DMS79 treated with DMSO at 0.1 percent for 48 hours (cell line): ENCODE results near the gene RAD51B.

Source experiments
- DNase-seq: peaks from one replicate; lab custom pipeline; 2025; lab: John Stamatoyannopoulos, UW

RAD51B gene

GRCh38 chr14:67835596-67835995 lies 16.0 kb downstream of the RAD51B start:
- DNase-seq, result no peak

GRCh38 chr14:67837011-67837624 lies 17.5 kb downstream of the RAD51B start:
- peak; percentile 43 for DNase-seq

GRCh38 chr14:67846029-67846610 lies 26.5 kb downstream of the RAD51B start:
- no peak for DNase-seq

- no peak for DNase-seq
These were observed 30.7 kb downstream of the RAD51B start for GRCh38 chr14:67850066-67850830.

- DNase-seq, result no peak
These were observed 32.3 kb downstream of the RAD51B start for GRCh38 chr14:67851785-67852410.

GRCh38 chr14:67852926-67853604 lies 33.5 kb downstream of the RAD51B start:
- no peak for DNase-seq

- no peak for DNase-seq
These were observed 34.1 kb downstream of the RAD51B start for GRCh38 chr14:67853715-67854114.

- DNase-seq, result no peak
These were observed 37.2 kb downstream of the RAD51B start for GRCh38 chr14:67856827-67857226.

GRCh38 chr14:67857778-67858350 lies 38.3 kb downstream of the RAD51B start:
- DNase-seq, result no peak

- no peak for DNase-seq
These were observed 39.7 kb downstream of the RAD51B start for GRCh38 chr14:67859169-67859749.

GRCh38 chr14:67863223-67863622 lies 43.6 kb downstream of the RAD51B start:
- DNase-seq, result no peak

- DNase-seq, result no peak
These were observed 55.8 kb downstream of the RAD51B start for GRCh38 chr14:67875175-67876006.

- no peak for DNase-seq
These were observed 59.4 kb downstream of the RAD51B start for GRCh38 chr14:67879026-67879425.

GRCh38 chr14:67881225-67881624 lies 61.6 kb downstream of the RAD51B start:
- peak; percentile 84 for DNase-seq

- no peak for DNase-seq
These were observed 63.5 kb downstream of the RAD51B start for GRCh38 chr14:67882986-67883555.

- peak; percentile 46 for DNase-seq
These were observed 64.1 kb downstream of the RAD51B start for GRCh38 chr14:67883717-67884116.

GRCh38 chr14:67886191-67886590 lies 66.6 kb downstream of the RAD51B start:
- peak; percentile 31 for DNase-seq

GRCh38 chr14:67887478-67887877 lies 67.9 kb downstream of the RAD51B start:
- DNase-seq, result no peak

GRCh38 chr14:67889455-67889854 lies 69.9 kb downstream of the RAD51B start:
- DNase-seq, result no peak

- no peak for DNase-seq
These were observed 73.0 kb downstream of the RAD51B start for GRCh38 chr14:67892466-67893100.
